Fibroblast of skin of abdomen (primary cell): ENCODE measurements around the gene KRTAP5-4. TPM values are rescaled to one million over a fixed set of nuclear protein-coding genes. Genes with fewer than 3 reads are reported as not detected.
"Not testable (repeated sequence)": the region's sequence is repeated elsewhere in the genome, so short reads cannot be mapped to it uniquely, and the experiment has no call there.

Experiments used
- DNase-seq: peaks from one replicate; pipeline ENCODE4 v3.0.0-alpha.2; 2013
- polyA plus RNA-seq, 2 experiments: library from polyadenylated mRNA; unstranded; fragments of 120-200 nt; gene quantifications; one replicate each; pipeline ENCODE4 v1.2.1, GENCODE V29; 2013; ENCODE audit not compliant: insufficient read length in 2 of 2

The KRTAP5-4 gene
- polyA plus RNA-seq (2013, experiment 1 of 2; ENCODE audit: insufficient read length) = not detected
- not detected for polyA plus RNA-seq (2013, experiment 2 of 2; ENCODE audit: insufficient read length)

DNA sequence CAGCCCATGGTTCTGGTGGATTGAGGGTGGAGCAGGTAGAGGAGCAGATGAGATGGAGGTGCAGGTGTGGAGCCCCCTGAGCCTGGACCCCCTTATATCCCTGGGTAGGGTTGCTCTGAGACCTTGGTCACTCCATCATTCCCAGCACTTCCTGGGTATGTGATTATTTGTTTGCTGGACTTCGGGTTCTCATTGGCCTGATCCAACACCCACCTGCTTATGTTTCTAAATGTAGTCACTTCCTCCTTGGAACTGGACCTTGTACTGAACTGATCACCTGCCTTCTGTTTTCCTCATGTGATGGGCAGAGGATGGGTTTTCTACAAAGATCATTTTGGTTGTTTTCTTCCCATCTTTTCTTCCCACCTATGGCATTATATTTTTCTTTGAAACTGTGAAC lies at the start of gene KRTAP5-4:
KRTAP5-4 (minus strand) TSS at position 53 of the 400 bp plus-strand sequence; CDS start at position 8, 45 bp downstream.
- DNase-seq = no peak

GRCh38 chr11:1671658-1672057 lies 49.7 kb upstream of the KRTAP5-4 start:
- no peak for DNase-seq

- no peak for DNase-seq
Observed at GRCh38 chr11:1670905-1671371, 49.0 kb upstream of the KRTAP5-4 start.

GRCh38 chr11:1670457-1670856 lies 48.5 kb upstream of the KRTAP5-4 start:
- not testable (repeated sequence) for DNase-seq

- DNase-seq = no peak
Observed at GRCh38 chr11:1669546-1670218, 47.7 kb upstream of the KRTAP5-4 start.

DNA sequence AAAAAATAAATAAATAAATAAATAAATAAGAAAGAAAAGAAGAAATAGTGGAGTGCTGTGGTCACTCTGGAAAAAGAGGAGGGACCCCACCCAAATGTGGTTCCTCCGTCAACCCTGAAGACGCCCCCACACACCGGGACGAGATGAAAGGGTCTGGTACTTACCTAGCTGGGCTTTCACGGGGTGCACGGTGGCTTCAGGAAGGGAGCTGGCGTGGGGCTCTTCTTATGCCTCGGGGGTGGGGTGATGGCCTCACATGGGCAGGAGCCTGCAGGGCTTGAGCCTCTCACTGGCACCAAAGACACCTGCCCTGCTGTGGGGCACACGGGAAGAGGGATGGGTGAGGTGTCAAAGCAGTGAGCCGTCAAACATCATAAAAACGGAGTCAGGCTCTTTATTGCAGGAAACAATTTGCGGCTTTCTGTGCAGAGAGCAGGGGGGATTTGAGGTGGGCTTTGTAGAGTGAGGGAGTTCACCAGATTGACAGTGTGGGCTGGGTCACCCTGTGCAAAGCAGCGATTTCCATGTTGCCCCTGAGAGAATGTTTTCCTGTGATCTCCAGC lies 47.1 kb upstream of the KRTAP5-4 start:
- no peak for DNase-seq

DNA sequence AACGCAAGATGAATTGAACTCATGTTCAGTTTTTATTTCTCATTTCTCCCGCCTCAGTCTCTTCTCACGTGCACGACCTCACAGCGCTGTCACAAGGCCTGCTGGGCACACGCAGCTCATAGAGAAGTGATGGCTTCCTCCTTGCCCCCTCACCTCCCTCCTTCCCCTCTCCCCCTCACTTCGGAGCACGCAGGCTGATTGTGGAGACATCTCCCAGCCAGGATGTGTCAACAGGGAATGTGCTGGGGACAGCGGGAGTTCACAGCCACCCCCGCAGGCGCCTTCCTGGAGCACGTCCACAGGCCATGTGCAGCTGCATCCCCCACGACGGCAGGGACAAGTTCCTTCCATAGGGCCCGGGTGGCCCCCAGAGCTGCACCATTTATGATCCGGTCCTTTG lies 46.0 kb upstream of the KRTAP5-4 start:
- no peak for DNase-seq

GRCh38 chr11:1667121-1667850 lies 45.3 kb upstream of the KRTAP5-4 start:
- no peak for DNase-seq

- DNase-seq = no peak
Observed at GRCh38 chr11:1665313-1665712, 43.4 kb upstream of the KRTAP5-4 start.

DNA sequence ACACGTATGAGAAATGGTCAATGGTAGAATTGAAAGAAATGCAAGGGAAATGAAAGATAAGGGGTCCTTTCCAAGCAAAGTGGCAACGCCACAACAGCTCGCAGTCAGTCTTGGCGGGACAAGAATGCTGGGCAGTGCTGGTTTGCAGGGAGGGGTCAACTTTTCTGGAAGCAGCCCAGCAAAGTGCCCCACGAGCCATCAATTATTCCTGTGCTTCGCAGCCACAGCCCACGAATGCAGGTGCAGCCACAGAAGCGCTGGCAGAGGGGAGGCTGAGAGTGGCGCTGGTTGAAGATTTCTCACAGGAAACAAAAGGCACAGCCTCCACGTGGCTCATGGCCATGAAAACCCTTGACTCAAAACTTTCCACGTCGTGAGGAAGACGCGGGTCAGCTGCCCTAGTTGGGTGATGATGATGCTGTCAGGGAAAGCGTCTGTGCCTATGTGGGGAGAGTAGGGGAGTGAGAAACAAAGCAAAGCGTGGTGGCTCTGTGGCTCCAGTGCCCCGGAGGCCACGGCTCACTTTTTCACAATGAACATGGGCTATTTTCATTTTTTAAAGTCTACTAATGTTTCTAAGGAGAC lies 40.9 kb upstream of the KRTAP5-4 start:
- not testable (repeated sequence) for DNase-seq

DNA sequence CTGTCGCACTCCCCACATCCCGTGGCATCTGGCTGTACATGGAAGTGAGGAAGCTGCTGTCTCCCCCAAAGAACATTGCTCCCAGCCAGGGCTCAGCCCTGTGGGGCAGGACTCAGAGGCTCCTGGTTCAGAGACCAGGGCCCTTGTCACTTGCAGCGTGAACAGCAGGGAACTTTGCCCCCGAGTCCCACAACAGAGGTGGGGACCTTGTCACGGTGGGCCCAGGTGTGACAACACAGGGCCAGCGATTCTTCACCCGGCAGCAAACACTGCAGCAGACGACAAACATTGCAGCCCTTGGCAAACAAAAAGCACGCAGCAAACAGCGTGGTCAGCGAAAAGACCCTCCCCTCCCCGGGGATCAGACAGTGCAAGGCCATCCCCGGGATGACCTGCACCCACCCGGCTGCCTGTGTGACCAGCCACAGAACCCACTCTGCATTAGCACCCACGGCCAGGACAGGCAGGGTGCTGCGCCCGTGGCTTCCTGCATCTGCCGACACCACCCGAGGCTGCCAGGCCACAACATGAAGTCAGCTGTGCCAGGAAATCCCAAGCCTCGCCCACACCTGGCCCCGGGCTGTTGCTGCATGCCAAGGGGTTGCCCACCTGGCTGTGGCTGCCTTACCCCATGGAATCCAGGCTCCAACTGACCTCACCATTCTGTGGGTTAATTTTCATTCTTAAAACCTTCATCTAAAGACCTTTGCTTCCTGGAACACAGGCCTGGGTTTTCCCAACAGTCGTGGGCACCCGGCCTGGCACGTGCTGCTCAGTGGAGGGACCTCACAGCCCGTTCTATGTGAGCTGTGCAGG lies 39.7 kb upstream of the KRTAP5-4 start:
- not testable (repeated sequence) for DNase-seq

- DNase-seq = no peak
Observed at GRCh38 chr11:1660111-1660867, 38.4 kb upstream of the KRTAP5-4 start.

DNA sequence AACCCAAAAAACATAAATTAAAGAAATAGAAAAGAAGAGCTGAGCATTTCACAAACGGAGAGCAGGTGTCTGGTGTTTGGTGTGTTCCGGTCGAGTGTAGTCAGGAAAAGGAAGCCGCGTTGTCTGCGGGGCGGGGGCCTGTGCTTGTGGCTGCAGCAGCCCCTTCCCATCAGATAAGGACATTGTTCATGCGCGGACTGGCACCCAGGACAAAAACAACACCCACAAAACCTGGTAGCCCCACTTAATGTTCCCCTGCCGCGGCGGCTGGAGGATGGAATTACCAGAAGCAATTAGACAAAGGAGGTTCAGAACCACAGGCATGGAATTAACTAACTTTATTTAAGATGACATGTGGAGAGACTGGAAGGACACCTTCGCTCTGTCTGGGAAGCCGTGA lies 37.6 kb upstream of the KRTAP5-4 start:
- DNase-seq = no peak

- DNase-seq = no peak
Observed at GRCh38 chr11:1656670-1657069, 34.7 kb upstream of the KRTAP5-4 start.

GRCh38 chr11:1656061-1656441 lies 34.1 kb upstream of the KRTAP5-4 start:
- no peak for DNase-seq

DNA sequence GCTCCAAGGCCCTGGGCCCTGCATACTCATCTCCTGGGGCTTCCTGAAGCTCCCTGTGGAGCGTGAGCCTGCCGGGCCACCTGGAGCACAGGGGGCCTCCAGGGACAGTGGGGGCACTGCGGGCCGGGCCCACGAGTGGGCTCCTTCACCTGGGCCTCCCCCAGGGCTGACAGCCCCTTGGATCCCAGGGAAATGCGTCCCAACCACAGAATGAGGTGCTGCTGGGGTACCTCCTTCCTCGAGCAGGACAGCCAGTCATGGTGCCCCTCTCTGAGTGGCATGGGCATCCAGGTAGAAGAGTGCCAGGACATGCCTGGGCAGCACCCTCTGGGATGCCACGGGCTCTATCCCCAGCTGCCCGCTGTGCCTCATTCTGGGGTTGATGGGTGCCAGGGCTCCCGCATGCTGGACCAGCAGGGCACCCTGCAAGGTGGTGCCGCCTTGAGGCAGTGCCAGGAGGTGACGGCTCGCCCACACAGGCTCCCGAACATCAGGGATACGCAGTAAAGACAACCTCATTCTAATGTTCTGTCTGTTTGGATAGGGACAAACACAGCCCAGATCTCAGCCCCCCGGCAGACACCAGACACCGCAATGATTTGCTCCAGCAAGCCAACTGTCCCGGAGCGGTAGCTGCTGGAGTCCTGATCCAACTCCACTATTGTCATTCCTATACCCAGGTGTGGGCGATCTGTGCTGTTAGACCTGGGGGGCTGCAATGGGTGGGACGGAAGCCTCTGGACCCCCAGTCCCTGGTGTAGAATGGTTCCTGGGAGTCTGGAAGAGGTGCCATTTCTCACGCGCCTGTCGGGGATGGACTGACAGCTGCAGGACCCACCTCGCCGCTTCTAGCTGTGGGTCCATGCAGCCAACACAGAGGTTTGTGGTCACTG lies 33.5 kb upstream of the KRTAP5-4 start:
- DNase-seq = no peak

- DNase-seq = no peak
Observed at GRCh38 chr11:1654388-1655167, 32.6 kb upstream of the KRTAP5-4 start.

GRCh38 chr11:1653541-1654387 lies 31.8 kb upstream of the KRTAP5-4 start:
- DNase-seq = no peak
